OCI-LY3 (cell line): ENCODE data around the gene PDK2.
A peak's percentile ranks its signal among the peaks of the same experiment; 100 is the strongest.

Experiments
- H2AFZ ChIP-seq: fragments of 200-600, 300-600 bp; shearing (Covaris generic); 2 replicates; pipeline ENCODE4 v1.6.0; 2014; ENCODE audit warnings: antibody characterized with exemption, low read depth, low read length
- H3K27ac ChIP-seq: fragments of 200-600, 300-600 bp; sonication (generic); 2 replicates; pipeline ENCODE4 v1.5.1; 2014; ENCODE audit warnings: mild to moderate bottlenecking, low read length, moderate library complexity, mixed read lengths
- H3K27me3 ChIP-seq: fragments of 200-600, 300-600 bp; sonication (generic); 2 replicates; pipeline ENCODE4 v1.6.1; 2014; ENCODE audit warnings: low read depth, low read length, mixed read lengths
- H3K36me3 ChIP-seq: fragments of 200-600, 300-600 bp; sonication (generic); replicated peaks from 2 replicates; pipeline ENCODE3; 2014; ENCODE audit warnings: low read depth, low read length, mixed read lengths
- H3K4me1 ChIP-seq: fragments of 300-600, 200-600 bp; sonication (generic); 2 replicates; pipeline ENCODE4 v1.6.1; 2014; ENCODE audit warnings: low read length, mixed read lengths
- H3K4me2 ChIP-seq: fragments of 200-600, 300-600 bp; sonication (generic); 2 replicates; pipeline ENCODE4 v1.6.1; 2014; ENCODE audit warnings: low read length, mixed read lengths
- H3K4me3 ChIP-seq: fragments of 300-600, 200-600 bp; sonication (generic); 2 replicates; pipeline ENCODE4 v1.5.1; 2014; ENCODE audit warnings: antibody characterized with exemption, mild to moderate bottlenecking, low read length, moderate library complexity
- H3K79me2 ChIP-seq: fragments of 300-600, 200-600 bp; shearing (Covaris generic); 2 replicates; pipeline ENCODE4 v1.6.1; 2014; ENCODE audit warnings: mild to moderate bottlenecking, low read length, mixed read lengths
- H3K9ac ChIP-seq: fragments of 300-600, 200-600 bp; shearing (Covaris generic); 2 replicates; pipeline ENCODE4 v1.6.0; 2014; ENCODE audit warnings: mild to moderate bottlenecking, low read length, moderate library complexity
- H3K9me3 ChIP-seq: fragments of 200-600, 300-600 bp; shearing (Covaris generic); 2 replicates; pipeline ENCODE4 v1.6.1; 2014; ENCODE audit warnings: low read length, mixed read lengths; ENCODE audit not compliant: insufficient read depth
- H4K20me1 ChIP-seq: fragments of 200-600, 300-600 bp; sonication (generic); 2 replicates; pipeline ENCODE4 v1.6.1; 2016; ENCODE audit warnings: low read length, mixed read lengths; ENCODE audit not compliant: insufficient read depth
- EZH2phosphoT487 ChIP-seq: fragments of 200-600 bp; shearing (Covaris generic); IDR thresholded peaks from 2 replicates; pipeline ENCODE4 v1.6.1; 2018; ENCODE audit warnings: antibody characterized with exemption, mixed run types, low read depth
- TF ChIP-seq, protein P1 (sequence below): fragments of 200-600, 300-600 bp; sonication (generic); IDR thresholded peaks from 2 replicates; pipeline ENCODE4 v1.5.1; 2014; ENCODE audit warnings: antibody characterized with exemption, low read length, low read depth

PDK2 gene

DNA sequence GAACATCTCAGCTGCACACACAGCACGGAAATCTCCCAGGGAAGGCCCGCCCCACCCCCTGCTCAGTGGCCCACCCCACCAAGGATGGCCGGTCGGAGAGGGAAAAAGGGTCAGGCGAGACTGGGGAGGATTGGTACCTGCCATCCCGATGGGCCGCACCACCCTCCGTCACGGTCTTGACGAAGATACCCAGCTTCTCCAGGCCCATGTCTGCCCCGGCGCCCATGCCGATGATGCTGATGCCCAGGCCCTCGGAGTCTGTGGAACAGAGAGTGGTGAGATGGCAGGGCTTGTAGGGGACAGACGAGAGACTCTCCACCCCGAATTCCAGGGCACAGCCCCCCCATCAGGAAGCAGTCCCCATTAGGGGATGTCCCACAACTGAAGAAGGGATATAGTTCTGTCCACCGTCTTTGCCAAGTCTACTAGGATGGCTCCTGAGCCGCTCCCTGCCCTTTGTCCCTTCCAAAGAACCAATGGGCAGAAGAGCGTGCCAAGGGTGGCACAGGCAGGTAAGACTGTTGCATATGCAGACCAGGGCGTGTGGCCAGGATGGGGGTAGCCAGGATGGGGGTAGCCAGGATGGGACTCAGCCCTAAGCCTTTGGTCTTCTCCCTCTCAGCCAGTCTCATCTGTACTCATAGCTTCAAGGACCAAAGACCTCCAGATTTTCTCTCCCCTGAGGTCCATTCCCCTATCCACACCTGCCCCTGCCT, 48.5 kb downstream of the PDK2 start:
- Histone ChIP-seq H3K4me2 (peak overlapping the region; percentile 5; the same call in 1 of the 2 replicates), H3K36me3 (peaks cover 92% of the 10 kb centered on the region), H3K27me3 (no peaks in the 10 kb centered on the region), H3K9ac (no peak overlapping the region), H4K20me1 (peaks cover 85% of the 10 kb centered on the region), H3K79me2 (peaks cover 99% of the 10 kb centered on the region), H3K4me1 (peaks cover 70% of the 10 kb centered on the region), H3K27ac (peak overlapping the region; percentile 98), H3K9me3 (no peaks in the 10 kb centered on the region), H3K4me3 (no peak overlapping the region), H2AFZ (no peak overlapping the region)
- no peak for TF ChIP-seq EZH2phosphoT487
- TF ChIP-seq, protein P1, sequence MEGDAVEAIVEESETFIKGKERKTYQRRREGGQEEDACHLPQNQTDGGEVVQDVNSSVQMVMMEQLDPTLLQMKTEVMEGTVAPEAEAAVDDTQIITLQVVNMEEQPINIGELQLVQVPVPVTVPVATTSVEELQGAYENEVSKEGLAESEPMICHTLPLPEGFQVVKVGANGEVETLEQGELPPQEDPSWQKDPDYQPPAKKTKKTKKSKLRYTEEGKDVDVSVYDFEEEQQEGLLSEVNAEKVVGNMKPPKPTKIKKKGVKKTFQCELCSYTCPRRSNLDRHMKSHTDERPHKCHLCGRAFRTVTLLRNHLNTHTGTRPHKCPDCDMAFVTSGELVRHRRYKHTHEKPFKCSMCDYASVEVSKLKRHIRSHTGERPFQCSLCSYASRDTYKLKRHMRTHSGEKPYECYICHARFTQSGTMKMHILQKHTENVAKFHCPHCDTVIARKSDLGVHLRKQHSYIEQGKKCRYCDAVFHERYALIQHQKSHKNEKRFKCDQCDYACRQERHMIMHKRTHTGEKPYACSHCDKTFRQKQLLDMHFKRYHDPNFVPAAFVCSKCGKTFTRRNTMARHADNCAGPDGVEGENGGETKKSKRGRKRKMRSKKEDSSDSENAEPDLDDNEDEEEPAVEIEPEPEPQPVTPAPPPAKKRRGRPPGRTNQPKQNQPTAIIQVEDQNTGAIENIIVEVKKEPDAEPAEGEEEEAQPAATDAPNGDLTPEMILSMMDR, result no peak

DNA sequence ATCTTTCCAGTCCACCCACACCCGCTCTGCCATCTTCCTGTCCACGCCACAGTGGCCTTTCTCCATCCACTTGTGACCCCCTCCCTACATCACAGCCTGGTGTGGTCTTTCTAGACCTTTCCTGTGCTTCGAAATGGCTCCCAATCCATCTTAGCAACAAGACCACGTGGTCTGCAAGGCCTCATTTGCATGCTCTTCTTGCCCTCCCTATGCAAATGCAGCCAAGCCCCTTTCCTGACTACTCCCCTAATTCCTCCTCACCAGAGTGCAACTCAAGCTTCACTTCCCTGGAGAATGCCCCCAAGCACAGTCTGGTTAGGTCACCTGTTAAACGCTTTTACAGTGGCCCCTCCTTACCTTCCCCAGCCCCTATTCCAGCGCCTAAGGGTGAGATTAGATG, 49.2 kb downstream of the PDK2 start:
- Histone ChIP-seq H3K9ac (no peak overlapping the region), H3K79me2 (peaks cover 98% of the 10 kb centered on the region), H3K4me1 (peaks cover 65% of the 10 kb centered on the region), H3K9me3 (no peaks in the 10 kb centered on the region), H3K36me3 (peaks cover 88% of the 10 kb centered on the region), H3K4me3 (no peak overlapping the region), H3K4me2 (peak overlapping the region; percentile 95), H3K27ac (peak overlapping the region; percentile 98), H3K27me3 (no peaks in the 10 kb centered on the region), H2AFZ (no peak overlapping the region), H4K20me1 (peaks cover 77% of the 10 kb centered on the region)
- TF ChIP-seq, protein P1, result no peak
- no peak for TF ChIP-seq EZH2phosphoT487

DNA sequence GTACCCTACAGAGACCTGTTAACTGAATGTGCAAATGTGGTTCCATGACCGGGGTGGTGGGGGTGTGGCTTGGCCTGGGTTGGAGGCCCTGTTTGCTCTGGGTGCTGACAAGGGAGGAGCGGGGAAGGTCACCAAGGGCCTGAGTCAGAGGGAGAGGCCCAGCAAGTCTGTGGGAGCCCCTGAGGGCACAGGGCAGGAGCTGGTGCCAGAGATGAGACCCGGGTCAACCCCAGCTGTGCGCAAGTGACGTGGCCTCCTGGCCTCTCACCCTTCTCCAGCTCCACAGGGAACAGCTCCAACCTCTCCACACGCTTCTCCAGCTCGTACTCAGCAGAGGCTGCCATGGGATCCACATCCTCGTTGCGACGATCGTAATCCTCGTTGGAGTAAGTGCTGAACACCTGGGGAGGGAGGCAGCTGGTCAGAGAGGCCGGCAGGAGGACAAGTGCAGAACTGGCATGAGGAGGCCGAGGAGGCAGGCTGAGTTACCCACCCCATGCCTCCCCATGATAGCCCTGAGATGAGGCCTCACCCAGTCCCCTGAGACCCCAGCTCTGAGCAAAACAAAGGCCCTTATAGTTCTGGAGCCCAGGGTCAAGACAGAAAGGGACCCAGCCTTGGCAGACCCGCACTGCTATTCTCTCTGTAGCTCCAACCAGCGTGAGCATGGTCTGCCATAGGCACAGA, 49.8 kb downstream of the PDK2 start:
- H3K79me2 ChIP-seq, result peaks cover 99% of the 10 kb centered on the region
- peaks cover 72% of the 10 kb centered on the region for H4K20me1 ChIP-seq
- H3K4me2 ChIP-seq, result peak overlapping the region; percentile 95
- H3K4me1 ChIP-seq, result peaks cover 64% of the 10 kb centered on the region
- H3K9me3 ChIP-seq, result no peaks in the 10 kb centered on the region
- no peak for TF ChIP-seq EZH2phosphoT487
- TF ChIP-seq, protein P1, result no peak
- H3K9ac ChIP-seq, result peak overlapping the region; percentile 99; the same call in 1 of the 2 replicates
- H3K36me3 ChIP-seq, result peaks cover 90% of the 10 kb centered on the region
- H3K27me3 ChIP-seq, result no peaks in the 10 kb centered on the region
- H3K27ac ChIP-seq, result peak overlapping the region; percentile 98
- peak overlapping the region; percentile 93 for H3K4me3 ChIP-seq
- no peak overlapping the region for H2AFZ ChIP-seq

DNA sequence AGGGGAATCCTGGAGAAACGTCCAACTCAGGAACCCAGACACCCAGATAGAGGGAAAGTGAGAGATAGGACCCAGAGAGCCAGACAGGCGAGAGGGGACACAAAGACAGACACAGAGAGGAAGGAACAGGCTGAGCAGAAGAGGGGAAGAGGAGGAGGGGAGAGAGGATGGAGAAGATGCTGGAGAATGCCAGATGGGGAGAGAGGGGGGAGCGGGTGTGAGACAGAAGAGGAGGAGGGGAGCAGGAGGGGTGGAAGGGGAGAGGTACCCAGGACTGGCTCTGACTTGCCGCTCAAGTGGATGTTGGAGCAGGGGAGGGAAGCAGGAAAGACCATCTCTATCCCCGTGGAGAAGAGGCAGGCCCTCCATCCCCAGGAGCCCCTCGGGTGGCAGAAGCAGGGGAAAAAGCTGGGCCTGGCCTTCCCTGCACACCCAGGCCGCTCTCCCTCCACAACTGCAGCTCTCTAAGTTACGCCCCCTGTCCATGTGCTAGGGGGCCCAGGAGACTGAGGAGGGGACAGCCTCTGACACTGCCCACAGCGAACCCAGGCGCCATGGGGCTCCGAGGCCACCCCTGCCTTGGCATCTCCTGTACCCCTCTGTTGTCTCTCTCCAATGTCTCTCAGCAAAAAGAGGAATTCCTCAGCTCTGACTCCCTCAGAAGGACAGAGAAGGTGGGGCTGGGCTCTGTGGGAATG, 50.5 kb downstream of the PDK2 start:
- H3K4me3 ChIP-seq, result peak overlapping the region; percentile 93
- H3K9ac ChIP-seq, result peak overlapping the region; percentile 99
- no peak overlapping the region for H2AFZ ChIP-seq
- H3K27me3 ChIP-seq, result no peaks in the 10 kb centered on the region
- TF ChIP-seq, protein P1, result no peak
- TF ChIP-seq EZH2phosphoT487, result no peak
- peaks cover 88% of the 10 kb centered on the region for H3K36me3 ChIP-seq
- H3K9me3 ChIP-seq, result no peaks in the 10 kb centered on the region
- peak overlapping the region; percentile 95 for H3K4me2 ChIP-seq
- peaks cover 58% of the 10 kb centered on the region for H3K4me1 ChIP-seq
- H4K20me1 ChIP-seq, result peaks cover 65% of the 10 kb centered on the region
- peak overlapping the region; percentile 98 for H3K27ac ChIP-seq
- peaks cover 99% of the 10 kb centered on the region for H3K79me2 ChIP-seq
